H1 (cell line): ENCODE results near the gene RFX1. TPM values are rescaled to one million over a fixed set of nuclear protein-coding genes. Genes with fewer than 3 reads are reported as not detected.

Source experiments
- BCL11A ChIP-seq, 2 experiments: IDR thresholded peaks; one replicate each; pipeline ENCODE4 v1.6.1; 2011; ENCODE audit warnings: low read depth in 2 of 2, low read length in 2 of 2, mild to moderate bottlenecking in 2 of 2
- CHD7 ChIP-seq: fragments of 300-600 bp; sonication (generic); IDR thresholded peaks from 2 replicates; pipeline ENCODE4 v1.7.1; 2012; ENCODE audit warnings: low read length, moderate library complexity, mild to moderate bottlenecking, inconsistent platforms; ENCODE audit not compliant: insufficient replicate concordance
- CTCF ChIP-seq, 3 experiments: IDR thresholded peaks; 1 replicate in 2 of 3; 2 replicates in 1 of 3; pipeline versions ENCODE4 v1.5.1 to v1.6.1; 2011; ENCODE audit warnings: low read length in 3 of 3, mild to moderate bottlenecking in 3 of 3, inconsistent platforms in 2 of 3, low read depth in 1 of 3, moderate library complexity in 1 of 3; ENCODE audit not compliant: insufficient read depth in 1 of 3; ENCODE audit errors: control extremely low read depth in 1 of 3
- HDAC6 ChIP-seq: IDR thresholded peaks from one replicate; pipeline ENCODE4 v1.7.1; 2012; ENCODE audit warnings: low read depth, mild to moderate bottlenecking, inconsistent platforms, low read length, moderate library complexity
- RNF2 ChIP-seq: fragments of 200-900, 300-1000 bp; sonication (generic); IDR thresholded peaks from 2 replicates; pipeline ENCODE4 v1.7.1; 2016; ENCODE audit warnings: borderline replicate concordance, low read depth, mild to moderate bottlenecking, antibody characterized with exemption, low read length; ENCODE audit not compliant: poor library complexity, severe bottlenecking; ENCODE audit errors: missing control alignments
- RXRA ChIP-seq: IDR thresholded peaks from 2 replicates; pipeline ENCODE4 v1.6.1; 2011; ENCODE audit warnings: low read depth, mild to moderate bottlenecking, low read length, moderate library complexity; ENCODE audit not compliant: insufficient read depth
- ZNF274 ChIP-seq: IDR thresholded peaks from 2 replicates; pipeline ENCODE4 v1.7.0; 2012; ENCODE audit warnings: low read length, borderline replicate concordance; ENCODE audit errors: extremely low read depth
- polyA plus RNA-seq, 7 experiments: library from polyadenylated mRNA; depleted of rRNA in 3 of 7; stranded (reverse) in 5 of 7; unstranded in 2 of 7; fragments of >200 nt in 5 of 7; fragments of 200-250 nt in 2 of 7; gene quantifications; 1 replicate in 5 of 7; 2 replicates in 1 of 7; 4 replicates in 1 of 7; pipeline versions ENCODE4 v1.2.1 to v1.2.3, GENCODE V29; 2011 to 2013; ENCODE audit warnings: missing spikeins in 2 of 7, mixed read lengths in 2 of 7
- total RNA-seq: library from RNA; stranded (reverse); fragmentation: NEBNext Ultra II Directional; extraction: Animal tissue kit (Norgen Biotek cat#: 25700); gene quantifications from 2 replicates; pipeline ENCODE4 v1.2.1, GENCODE V29; 2021

The RFX1 gene
- total and polyA plus RNA-seq, 2 of the 8 experiments (the other 6 are each of a cell fraction or from before 2014, with no cell fraction given), result 4.9 to 17.0 TPM

- TF ChIP-seq CHD7 (no peak), RNF2 (no peak), CTCF (IDR thresholded peaks at IDR 0.05; ENCODE audit: control extremely low read depth in 1 of 3, insufficient read depth in 1 of 3, low read depth in 1 of 3, low read length in 3 of 3) (peak; percentile 95 to 97 (median 96)), BCL11A (IDR thresholded peaks at IDR 0.05; ENCODE audit: low read depth in 2 of 2, low read length in 2 of 2) (no peak), HDAC6 (no peak), ZNF274 (no peak), RXRA (no peak)
These were observed 42.5 kb upstream of the RFX1 start (continued) for GRCh38 chr19:14048443-14049153.
